Measurements from ENCODE around the gene L3MBTL3.

L3MBTL3 gene

GRCh38 chr6:130158548-130158947 is 140.2 kb downstream of the L3MBTL3 start:
- TF ChIP-seq TOX (CRISPR knock-in tag; IDR thresholded peaks at IDR 0.05; ENCODE audit: borderline replicate concordance) = no peak
- TF ChIP-seq CSDC2 (CRISPR knock-in tag; IDR thresholded peaks at IDR 0.05) = no peak
- TF ChIP-seq PPARA (CRISPR knock-in tag; IDR thresholded peaks at IDR 0.05; ENCODE audit: borderline replicate concordance) = no peak
- no peak for TF ChIP-seq ZFP30 (CRISPR knock-in tag; IDR thresholded peaks at IDR 0.05)
- no peak for TF ChIP-seq ISL1 (CRISPR knock-in tag; IDR thresholded peaks at IDR 0.05)
- no peak for TF ChIP-seq ZNF8 (CRISPR knock-in tag; IDR thresholded peaks at IDR 0.05)
- no peak for TF ChIP-seq RARB (CRISPR knock-in tag; IDR thresholded peaks at IDR 0.05)
- TF ChIP-seq POU6F1 (CRISPR knock-in tag; IDR thresholded peaks at IDR 0.05; ENCODE audit: borderline replicate concordance, low read depth) = no peak
- no peak for TF ChIP-seq ESRRG (CRISPR knock-in tag; IDR thresholded peaks at IDR 0.05)
- TF ChIP-seq PATZ1 (CRISPR knock-in tag; IDR thresholded peaks at IDR 0.05; ENCODE audit: borderline replicate concordance) = no peak
- no peak for TF ChIP-seq ARNTL (CRISPR knock-in tag; IDR thresholded peaks at IDR 0.05; ENCODE audit: borderline replicate concordance, low read depth)
- TF ChIP-seq ZNF70 (CRISPR knock-in tag; IDR thresholded peaks at IDR 0.05) = no peak
- no peak for TF ChIP-seq ZNF565 (CRISPR knock-in tag; conservative IDR thresholded peaks at IDR 0.05; ENCODE audit: low read depth)
- no peak for TF ChIP-seq SNAI2 (CRISPR knock-in tag; IDR thresholded peaks at IDR 0.05)
- TF ChIP-seq CSRNP3 (CRISPR knock-in tag; IDR thresholded peaks at IDR 0.05) = no peak
- no peak for TF ChIP-seq ZC3H10 (CRISPR knock-in tag; IDR thresholded peaks at IDR 0.05)
- TF ChIP-seq ZFP3 (CRISPR knock-in tag; IDR thresholded peaks at IDR 0.05) = no peak
- no peak for TF ChIP-seq BACH2 (CRISPR knock-in tag; IDR thresholded peaks at IDR 0.05; ENCODE audit: borderline replicate concordance)
- TF ChIP-seq OSR1 (CRISPR knock-in tag; IDR thresholded peaks at IDR 0.05) = no peak
- no peak for ATAC-seq

GRCh38 chr6:130159956-130160355 is 141.6 kb downstream of the L3MBTL3 start:
- no peak for TF ChIP-seq ZC3H10 (CRISPR knock-in tag; IDR thresholded peaks at IDR 0.05)
- TF ChIP-seq ZNF70 (CRISPR knock-in tag; IDR thresholded peaks at IDR 0.05) = no peak
- no peak for TF ChIP-seq OSR1 (CRISPR knock-in tag; IDR thresholded peaks at IDR 0.05)
- TF ChIP-seq TCF4 (CRISPR knock-in tag; IDR thresholded peaks at IDR 0.05; ENCODE audit: borderline replicate concordance) = no peak
- TF ChIP-seq ZNF8 (CRISPR knock-in tag; IDR thresholded peaks at IDR 0.05) = no peak
- no peak for ATAC-seq

- no peak for ATAC-seq
- TF ChIP-seq ESRRG (CRISPR knock-in tag; IDR thresholded peaks at IDR 0.05) (no peak), TSHZ2 (CRISPR knock-in tag; IDR thresholded peaks at IDR 0.05) (no peak), CSRNP3 (CRISPR knock-in tag; IDR thresholded peaks at IDR 0.05) (no peak), CSDC2 (CRISPR knock-in tag; IDR thresholded peaks at IDR 0.05) (no peak), PATZ1 (CRISPR knock-in tag; IDR thresholded peaks at IDR 0.05; ENCODE audit: borderline replicate concordance) (no peak), ZFP3 (CRISPR knock-in tag; IDR thresholded peaks at IDR 0.05) (no peak), POU6F1 (CRISPR knock-in tag; IDR thresholded peaks at IDR 0.05; ENCODE audit: borderline replicate concordance, low read depth) (no peak), BACH2 (CRISPR knock-in tag; IDR thresholded peaks at IDR 0.05; ENCODE audit: borderline replicate concordance) (no peak), PPARA (CRISPR knock-in tag; IDR thresholded peaks at IDR 0.05; ENCODE audit: borderline replicate concordance) (no peak), ZNF565 (CRISPR knock-in tag; conservative IDR thresholded peaks at IDR 0.05; ENCODE audit: low read depth) (no peak), GLIS3 (CRISPR knock-in tag; IDR thresholded peaks at IDR 0.05) (no peak), ZNF8 (CRISPR knock-in tag; IDR thresholded peaks at IDR 0.05) (no peak), TCF4 (CRISPR knock-in tag; IDR thresholded peaks at IDR 0.05; ENCODE audit: borderline replicate concordance) (no peak), ZNF70 (CRISPR knock-in tag; IDR thresholded peaks at IDR 0.05) (no peak), ZC3H10 (CRISPR knock-in tag; IDR thresholded peaks at IDR 0.05) (no peak), SNAI2 (CRISPR knock-in tag; IDR thresholded peaks at IDR 0.05) (no peak), OSR1 (CRISPR knock-in tag; IDR thresholded peaks at IDR 0.05) (no peak), ARNTL (CRISPR knock-in tag; IDR thresholded peaks at IDR 0.05; ENCODE audit: borderline replicate concordance, low read depth) (no peak), TOX (CRISPR knock-in tag; IDR thresholded peaks at IDR 0.05; ENCODE audit: borderline replicate concordance) (no peak)
These were observed 143.5 kb downstream of the L3MBTL3 start for GRCh38 chr6:130161683-130162404.
